H1 (cell line): Measurements from ENCODE around the gene NOB1. TPM values are rescaled to one million over a fixed set of nuclear protein-coding genes. Genes with fewer than 3 reads are reported as not detected.

ENCODE experiments used
- CTCF ChIA-PET: fragments of 300-600 bp; sonication (Branson Sonifier 250); formaldehyde crosslinking; loops from one replicate; lab custom pipeline; 2021; ENCODE audit not compliant: partially characterized antibody; lab: Charles Lee
- POLR2A ChIA-PET: fragments of 300-600 bp; sonication (Branson Sonifier 250); formaldehyde crosslinking; loops from one replicate; lab custom pipeline; 2021; ENCODE audit warnings: inconsistent platforms; ENCODE audit not compliant: partially characterized antibody; lab: Charles Lee
- DNase-seq, 2 experiments: peaks; one replicate each; pipeline versions ENCODE4 v3.0.0 to v3.0.0-alpha.2; 2010 to 2022; ENCODE audit warnings: low spot score in 2 of 2, low read depth in 1 of 2, mixed read lengths in 1 of 2
- FAIRE-seq: peaks from 2 replicates; lab custom pipeline; 2011; peaks lifted over from hg19 to GRCh38; lab: Jason Lieb, UNC
- H2AFZ ChIP-seq: 2 replicates; pipeline ENCODE4 v1.8.1; 2012; ENCODE audit warnings: low read length, inconsistent platforms
- H2AK5ac ChIP-seq: 2 replicates; pipeline ENCODE4 v1.6.1; 2013; ENCODE audit warnings: low read depth, low read length
- H2BK120ac ChIP-seq: replicated peaks from 2 replicates; pipeline ENCODE3; 2013; ENCODE audit warnings: low read depth, low read length, inconsistent platforms
- H2BK12ac ChIP-seq: 2 replicates; pipeline ENCODE4 v1.6.1; 2013; ENCODE audit warnings: low read depth, low read length
- H2BK15ac ChIP-seq: 2 replicates; pipeline ENCODE4 v1.6.1; 2013; ENCODE audit warnings: low read length
- H2BK20ac ChIP-seq: 2 replicates; pipeline ENCODE4 v1.6.1; 2013; ENCODE audit warnings: low read length
- H2BK5ac ChIP-seq: 2 replicates; pipeline ENCODE4 v1.6.1; 2013; ENCODE audit warnings: low read depth, low read length
- H3K14ac ChIP-seq: 2 replicates; pipeline ENCODE4 v1.6.1; 2013; ENCODE audit warnings: inconsistent platforms; ENCODE audit not compliant: insufficient read length
- H3K18ac ChIP-seq: 2 replicates; pipeline ENCODE4 v1.6.1; 2013; ENCODE audit warnings: low read length; ENCODE audit errors: extremely low read depth
- H3K23ac ChIP-seq: 2 replicates; pipeline ENCODE4 v1.6.1; 2013; ENCODE audit warnings: inconsistent platforms; ENCODE audit not compliant: insufficient read length
- H3K23me2 ChIP-seq: 2 replicates; pipeline ENCODE4 v1.6.1; 2013; ENCODE audit warnings: low read depth, low read length
- H3K27ac ChIP-seq: 2 replicates; pipeline ENCODE4 v1.6.1; 2011; ENCODE audit warnings: low read depth, low read length, inconsistent platforms
- H3K27me3 ChIP-seq, 4 experiments: replicated peaks in 1 of 4; 1 replicate in 1 of 4; 2 replicates in 3 of 4; pipeline versions ENCODE4 v1.6.1 to v1.8.1; 2011 to 2013; ENCODE audit warnings: low read length in 3 of 4, mild to moderate bottlenecking in 3 of 4, inconsistent platforms in 2 of 4, mixed read lengths in 2 of 4, moderate library complexity in 1 of 4; ENCODE audit not compliant: control insufficient read depth in 3 of 4, insufficient read depth in 3 of 4; ENCODE audit errors: extremely low read depth in 1 of 4
- H3K36me3 ChIP-seq, 4 experiments: 2 replicates each; pipeline versions ENCODE4 v1.6.1 to v1.8.1; 2011 to 2013; ENCODE audit warnings: mild to moderate bottlenecking in 4 of 4, low read length in 3 of 4, moderate library complexity in 2 of 4, control low read depth in 1 of 4, inconsistent platforms in 1 of 4; ENCODE audit not compliant: insufficient read depth in 4 of 4, control insufficient read depth in 2 of 4
- H3K4ac ChIP-seq: replicated peaks from 2 replicates; pipeline ENCODE3; 2013; ENCODE audit warnings: low read length, low read depth, mixed read lengths, inconsistent platforms; ENCODE audit not compliant: insufficient read length
- H3K4me1 ChIP-seq, 4 experiments: replicated peaks in 1 of 4; 1 replicate in 1 of 4; 2 replicates in 3 of 4; pipeline versions ENCODE4 v1.6.1 to v1.8.1; 2011 to 2013; ENCODE audit warnings: low read length in 3 of 4, inconsistent platforms in 2 of 4, mixed read lengths in 1 of 4; ENCODE audit not compliant: insufficient read depth in 4 of 4, control insufficient read depth in 3 of 4
- H3K4me2 ChIP-seq, 2 experiments: 2 replicates each; pipeline versions ENCODE4 v1.6.1 to v1.8.1; 2011 to 2013; ENCODE audit warnings: low read depth in 2 of 2, low read length in 2 of 2, control low read depth in 1 of 2, inconsistent platforms in 1 of 2, mild to moderate bottlenecking in 1 of 2; ENCODE audit not compliant: insufficient read depth in 1 of 2
- H3K4me3 ChIP-seq, 4 experiments: fragments of 200-600, 300-600 bp in 1 of 4; sonication (generic), shearing (Covaris generic), sonication (Bioruptor Twin) in 1 of 4; 2 replicates each; pipeline versions ENCODE4 v1.5.1 to v1.8.1; 2011 to 2016; ENCODE audit warnings: low read length in 4 of 4, low read depth in 3 of 4, control low read depth in 2 of 4, inconsistent platforms in 2 of 4, mild to moderate bottlenecking in 2 of 4, mixed read lengths in 1 of 4, moderate library complexity in 1 of 4; ENCODE audit not compliant: insufficient read depth in 2 of 4; ENCODE audit errors: extremely low read depth in 1 of 4
- H3K56ac ChIP-seq: replicated peaks from 2 replicates; pipeline ENCODE3; 2013; ENCODE audit warnings: low read depth, mild to moderate bottlenecking, mixed read lengths, low read length, inconsistent platforms; ENCODE audit not compliant: insufficient read length
- H3K79me1 ChIP-seq: 2 replicates; pipeline ENCODE4 v1.6.1; 2013; ENCODE audit warnings: low read depth, low read length, control low read depth
- H3K79me2 ChIP-seq, 2 experiments: 2 replicates each; pipeline versions ENCODE4 v1.6.1 to v1.8.1; 2012 to 2013; ENCODE audit warnings: low read length in 2 of 2, mild to moderate bottlenecking in 2 of 2, inconsistent platforms in 1 of 2; ENCODE audit not compliant: insufficient read depth in 2 of 2, control insufficient read depth in 1 of 2
- H3K9ac ChIP-seq, 4 experiments: replicated peaks in 1 of 4; 1 replicate in 1 of 4; 2 replicates in 3 of 4; pipeline versions ENCODE4 v1.6.1 to v1.8.1; 2011 to 2013; ENCODE audit warnings: low read depth in 3 of 4, low read length in 3 of 4, control low read depth in 2 of 4, mild to moderate bottlenecking in 2 of 4, moderate library complexity in 2 of 4, inconsistent platforms in 1 of 4; ENCODE audit errors: extremely low read depth in 1 of 4
- H3K9me3 ChIP-seq, 2 experiments: 2 replicates each; pipeline versions ENCODE4 v1.6.1 to v1.8.1; 2012 to 2013; ENCODE audit warnings: mild to moderate bottlenecking in 2 of 2, moderate library complexity in 2 of 2, control low read depth in 1 of 2, inconsistent platforms in 1 of 2, low read depth in 1 of 2, low read length in 1 of 2, mixed read lengths in 1 of 2; ENCODE audit not compliant: insufficient read depth in 2 of 2
- H4K20me1 ChIP-seq, 2 experiments: replicated peaks in 1 of 2; 2 replicates each; pipeline versions ENCODE3 to v1.8.1; 2011 to 2013; ENCODE audit warnings: inconsistent platforms in 2 of 2, low read length in 2 of 2, mild to moderate bottlenecking in 1 of 2; ENCODE audit not compliant: insufficient read depth in 2 of 2, control insufficient read depth in 1 of 2
- H4K5ac ChIP-seq: 2 replicates; pipeline ENCODE4 v1.6.1; 2013; ENCODE audit warnings: low read length, low read depth, mixed read lengths, inconsistent platforms; ENCODE audit not compliant: insufficient read length
- H4K8ac ChIP-seq: 2 replicates; pipeline ENCODE4 v1.8.0; 2013; ENCODE audit warnings: mild to moderate bottlenecking, moderate library complexity, low read length, inconsistent platforms; ENCODE audit not compliant: insufficient read depth; ENCODE audit errors: extremely low read depth
- H4K91ac ChIP-seq: replicated peaks from 2 replicates; pipeline ENCODE3; 2013; ENCODE audit warnings: low read length, mixed read lengths, inconsistent platforms; ENCODE audit not compliant: insufficient read length
- CBX5 ChIP-seq: fragments of 300-800, 300-1000 bp; sonication (generic); IDR thresholded peaks from 2 replicates; pipeline ENCODE4 v1.7.1; 2016; ENCODE audit warnings: antibody characterized with exemption, low read length, low read depth
- CHD1 ChIP-seq: IDR thresholded peaks from 2 replicates; pipeline ENCODE4 v1.6.1; 2012; ENCODE audit warnings: low read depth, low read length, improper control_type of control experiment
- POLR2A ChIP-seq, 2 experiments: IDR thresholded peaks; 1 replicate in 1 of 2; 2 replicates in 1 of 2; pipeline ENCODE4 v1.6.1; 2011; ENCODE audit warnings: low read depth in 2 of 2, low read length in 2 of 2, mild to moderate bottlenecking in 2 of 2; ENCODE audit errors: control extremely low read depth in 1 of 2
- RNF2 ChIP-seq: fragments of 200-900, 300-1000 bp; sonication (generic); IDR thresholded peaks from 2 replicates; pipeline ENCODE4 v1.7.1; 2016; ENCODE audit warnings: borderline replicate concordance, low read depth, mild to moderate bottlenecking, antibody characterized with exemption, low read length; ENCODE audit not compliant: poor library complexity, severe bottlenecking; ENCODE audit errors: missing control alignments
- SIX5 ChIP-seq: IDR thresholded peaks from 2 replicates; pipeline ENCODE4 v1.6.1; 2011; ENCODE audit warnings: mild to moderate bottlenecking, low read depth, low read length
- TAF1 ChIP-seq: IDR thresholded peaks from 2 replicates; pipeline ENCODE4 v1.6.1; 2011; ENCODE audit warnings: mild to moderate bottlenecking, low read depth, low read length
- TAF7 ChIP-seq: optimal IDR thresholded peaks from 2 replicates; pipeline ENCODE3; 2011; ENCODE audit warnings: low read depth, mild to moderate bottlenecking, inconsistent platforms, low read length, moderate library complexity, borderline replicate concordance
- WGBS, 2 experiments: shearing (Covaris generic) in 1 of 2; methylation state at CpG; one replicate each; pipeline versions ENCODE4 v1.1.6 to v1.1.7; 2013 to 2015; ENCODE audit warnings: low lambda C conversion rate in 2 of 2, mixed read lengths in 2 of 2, inconsistent platforms in 1 of 2, low coverage in 1 of 2, missing lambda C conversion rate in 1 of 2; ENCODE audit not compliant: insufficient replicate concordance in 2 of 2, insufficient coverage in 1 of 2, insufficient read length in 1 of 2; ENCODE audit errors: extremely low coverage in 1 of 2, missing lambda C conversion rate in 1 of 2; 5-methylcytosine and 5-hydroxymethylcytosine counted together
- polyA plus RNA-seq, 7 experiments: library from polyadenylated mRNA; depleted of rRNA in 3 of 7; stranded (reverse) in 5 of 7; unstranded in 2 of 7; fragments of >200 nt in 5 of 7; fragments of 200-250 nt in 2 of 7; gene quantifications; 1 replicate in 5 of 7; 2 replicates in 1 of 7; 4 replicates in 1 of 7; pipeline versions ENCODE4 v1.2.1 to v1.2.3, GENCODE V29; 2011 to 2013; ENCODE audit warnings: missing spikeins in 2 of 7, mixed read lengths in 2 of 7
- total RNA-seq: library from RNA; stranded (reverse); fragmentation: NEBNext Ultra II Directional; extraction: Animal tissue kit (Norgen Biotek cat#: 25700); gene quantifications from 2 replicates; pipeline ENCODE4 v1.2.1, GENCODE V29; 2021

The NOB1 gene
- total and polyA plus RNA-seq, 2 of the 8 experiments (the other 6 are each of a cell fraction or from before 2014, with no cell fraction given), result 88.2 to 108 TPM

DNA sequence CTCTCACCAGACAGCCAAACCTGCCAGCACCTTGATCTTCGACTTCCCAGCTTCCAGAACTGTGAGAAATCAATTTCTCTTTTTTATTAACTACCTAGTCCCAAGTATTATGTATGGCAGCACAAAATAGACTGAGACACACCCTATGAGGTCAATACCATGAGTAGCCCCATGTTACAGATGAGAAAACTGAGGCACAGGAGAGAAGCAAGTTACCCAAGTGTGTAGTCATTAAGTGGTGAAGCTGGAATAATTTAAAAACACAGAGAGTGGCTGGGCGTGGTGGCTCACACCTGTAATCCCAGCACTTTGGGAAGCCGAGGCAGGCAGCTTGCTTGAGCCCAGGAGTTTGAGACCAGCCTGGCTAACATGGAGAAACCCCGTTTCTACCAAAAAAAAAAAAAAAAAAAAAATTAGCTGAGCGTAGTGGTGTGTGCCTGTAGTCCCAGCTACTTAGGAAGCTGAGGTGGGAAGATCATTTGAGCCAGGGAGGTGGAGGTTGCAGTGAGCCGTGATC, 33.2 kb downstream of the NOB1 start:
- Histone ChIP-seq H3K27ac (no peak overlapping the region), H3K79me1 (0 out of 2 replicates have a peak, but pooled peaks cover 2% of the 10 kb centered on the region), H3K4ac (no peak overlapping the region), H3K36me3 (peaks cover 0 to 4% (median 0%) of the 10 kb centered on the region in 4 experiments; a peak in 1 of 8 replicates), H3K4me1 (peaks cover 0 to 7% (median 0%) of the 10 kb centered on the region in 4 experiments; a peak in 4 of 7 replicates), H2BK120ac (no peak overlapping the region), H2BK12ac (no peak overlapping the region; the same call in 1 of the 2 replicates), H2BK15ac (no peak overlapping the region), H3K4me3 (no peak overlapping the region), H3K18ac (no peak overlapping the region), H3K9me3 (no peaks in the 10 kb centered on the region), H2BK5ac (no peak overlapping the region), H4K8ac (no peak overlapping the region), H3K23ac (no peak overlapping the region), H4K91ac (no peak overlapping the region), H2AFZ (no peak overlapping the region), H4K5ac (no peak overlapping the region), H2AK5ac (no peak overlapping the region), H4K20me1 (no peaks in the 10 kb centered on the region), H2BK20ac (no peak overlapping the region), H3K27me3 (no peaks in the 10 kb centered on the region), H3K9ac (no peak overlapping the region), H3K14ac (no peak overlapping the region), H3K79me2 (no peaks in the 10 kb centered on the region), H3K23me2 (peaks cover 4% of the 10 kb centered on the region; the same call in 1 of the 2 replicates), H3K56ac (no peak overlapping the region), H3K4me2 (no peak overlapping the region)
- FAIRE-seq (no peak), DNase-seq (no peak)
- ChIA-PET CTCF (interaction anchor here (0.6 to 13.1 kb wide), 5 partner anchors 13 to 988 kb away, joined by 3 to 88 read pairs (median 3); partner anchors contain the start of gene NOB1), POLR2A (interaction anchor here (1.1 to 8.3 kb wide), 3 partner anchors 18 to 35 kb away, joined by 3 to 63 read pairs (median 8); partner anchors contain the start of gene NOB1)
- TF ChIP-seq SIX5, result no peak
- no peak for TF ChIP-seq TAF7
- no peak for TF ChIP-seq RNF2
- no peak for TF ChIP-seq TAF1
- TF ChIP-seq CBX5, result no peak
- no peak for TF ChIP-seq POLR2A (IDR thresholded peaks at IDR 0.05; ENCODE audit: control extremely low read depth in 1 of 2, low read depth in 2 of 2, low read length in 2 of 2)
- TF ChIP-seq CHD1, result no peak
- 87% methylated on average over 4 of the region's 6 CpGs; no CpG with 5 or more reads in 1 of the 2 experiments for WGBS, 2 experiments
